ENCODE measurements around the gene CNTNAP2.
A peak's percentile ranks its signal among the peaks of the same experiment; 100 is the strongest.

The CNTNAP2 gene

DNA sequence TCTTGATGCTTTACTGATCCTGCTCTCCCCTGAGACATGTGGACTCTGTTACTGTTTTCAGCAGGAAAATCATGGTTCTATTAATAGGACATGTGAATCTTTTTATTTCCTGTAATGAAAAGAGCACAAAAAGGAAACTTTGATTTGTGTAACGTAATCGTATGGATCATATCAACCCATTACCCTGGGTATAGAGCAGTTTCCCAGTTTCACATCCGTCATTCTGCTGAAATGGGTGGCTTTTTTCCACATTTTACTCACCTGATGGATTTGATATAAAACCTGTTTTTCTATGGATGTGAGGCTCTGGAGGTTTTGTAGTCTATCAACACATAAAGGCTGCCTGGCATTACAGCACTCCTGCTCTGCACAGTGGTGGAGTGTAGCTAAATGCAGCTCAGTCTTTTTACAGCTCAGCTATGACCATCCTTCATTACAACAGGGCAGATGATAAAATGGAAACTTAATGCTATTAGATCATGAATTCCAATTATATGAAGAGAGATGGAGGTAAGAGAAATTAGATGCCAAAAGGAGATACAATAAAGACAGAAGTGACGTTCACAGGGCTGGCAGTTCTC lies 1987.6 kb downstream of the CNTNAP2 start:
- DNase-seq (ENCODE audit: low spot score) = no peak

DNA sequence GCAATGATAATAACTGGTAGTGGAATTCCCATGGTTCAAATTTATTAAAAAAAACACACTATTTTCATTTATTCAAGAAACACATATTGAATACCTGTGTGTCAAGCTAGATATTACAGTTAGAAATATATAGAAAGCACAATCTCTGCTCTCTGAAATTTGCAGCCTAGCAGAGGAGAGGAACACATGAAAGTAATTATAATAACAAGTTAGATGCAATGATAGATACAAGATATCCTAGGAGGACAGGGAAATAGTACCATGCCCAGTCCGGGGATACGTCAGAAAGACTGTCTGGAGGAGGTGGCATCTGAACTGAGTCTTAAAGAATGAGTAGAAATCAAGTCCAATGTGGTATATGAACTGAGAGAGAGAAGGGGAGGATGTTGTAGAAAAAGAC lies 1988.3 kb downstream of the CNTNAP2 start:
- no peak for DNase-seq (ENCODE audit: low spot score)

DNA sequence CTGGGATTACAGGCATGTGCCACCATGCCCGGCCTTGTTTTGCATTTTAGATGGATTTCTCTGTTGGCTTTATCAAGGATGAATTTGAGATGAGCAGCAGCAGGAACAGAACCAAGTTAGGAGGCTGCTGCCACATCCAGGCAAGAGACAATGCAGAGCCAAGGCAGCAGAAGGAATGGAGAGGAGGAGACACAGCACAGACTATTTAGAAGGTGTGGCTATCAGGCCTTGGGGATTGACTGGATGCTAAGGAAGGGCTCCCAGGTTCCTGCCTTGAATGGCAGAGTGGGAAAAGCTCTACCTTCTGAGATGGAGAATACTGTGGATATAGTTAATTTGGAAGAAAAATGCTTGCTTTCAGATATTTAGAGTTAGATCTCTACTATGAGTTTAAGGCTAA lies 1989.3 kb downstream of the CNTNAP2 start:
- DNase-seq (ENCODE audit: low spot score) = no peak

DNA sequence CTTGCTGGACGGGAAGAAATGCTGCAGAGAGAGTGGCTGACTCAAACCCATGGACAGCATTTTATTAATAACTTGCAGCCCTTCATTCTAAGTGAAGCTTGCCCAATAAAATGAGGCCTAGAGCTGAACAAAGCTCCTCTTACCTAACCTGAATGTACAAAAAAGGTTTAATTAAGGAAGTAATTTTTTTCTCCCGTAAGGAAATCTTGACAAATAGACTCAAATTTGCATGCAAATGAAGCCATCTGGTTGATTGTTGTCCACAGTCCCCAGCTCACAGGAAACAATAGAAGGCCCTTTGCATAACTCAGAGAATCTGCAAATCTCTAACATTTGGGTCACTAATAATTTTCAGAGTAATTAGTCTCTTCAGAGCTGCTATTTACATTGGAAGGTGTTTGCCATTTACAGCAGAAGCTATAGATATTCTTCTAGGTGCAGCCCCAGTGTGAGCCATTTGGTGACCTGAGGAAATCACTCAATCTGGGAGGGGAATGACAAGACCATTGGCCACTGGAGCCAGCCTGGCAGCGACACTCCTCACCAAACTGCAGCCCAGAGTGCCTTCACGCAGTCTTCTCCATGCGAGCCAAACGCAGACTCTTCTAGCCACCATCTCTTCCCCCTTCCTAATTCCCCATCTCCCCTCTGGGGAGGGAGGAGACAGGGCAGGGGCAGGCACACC lies 1991.0 kb downstream of the CNTNAP2 start:
- DNase-seq (ENCODE audit: low spot score) = no peak

DNA sequence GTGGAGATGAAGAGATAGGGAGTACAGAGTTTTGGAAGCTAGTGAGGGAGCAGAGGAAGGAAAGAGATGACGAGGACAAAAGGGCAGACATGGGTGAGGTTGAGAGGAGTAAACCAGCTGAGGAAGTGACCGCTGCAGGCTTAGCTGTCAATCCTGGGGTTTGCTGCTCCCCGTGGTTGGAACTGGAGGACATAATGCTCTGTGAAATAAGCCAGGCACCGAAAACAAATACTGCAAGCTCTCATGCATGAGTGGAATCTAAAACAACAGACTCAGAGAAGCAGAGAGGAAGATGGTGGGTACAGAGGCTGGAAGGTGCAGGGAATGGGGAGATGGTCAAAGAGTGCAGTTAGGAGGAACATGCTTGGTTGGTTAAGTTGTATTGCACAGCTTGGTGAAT lies 1991.8 kb downstream of the CNTNAP2 start:
- no peak for DNase-seq (ENCODE audit: low spot score)

DNA sequence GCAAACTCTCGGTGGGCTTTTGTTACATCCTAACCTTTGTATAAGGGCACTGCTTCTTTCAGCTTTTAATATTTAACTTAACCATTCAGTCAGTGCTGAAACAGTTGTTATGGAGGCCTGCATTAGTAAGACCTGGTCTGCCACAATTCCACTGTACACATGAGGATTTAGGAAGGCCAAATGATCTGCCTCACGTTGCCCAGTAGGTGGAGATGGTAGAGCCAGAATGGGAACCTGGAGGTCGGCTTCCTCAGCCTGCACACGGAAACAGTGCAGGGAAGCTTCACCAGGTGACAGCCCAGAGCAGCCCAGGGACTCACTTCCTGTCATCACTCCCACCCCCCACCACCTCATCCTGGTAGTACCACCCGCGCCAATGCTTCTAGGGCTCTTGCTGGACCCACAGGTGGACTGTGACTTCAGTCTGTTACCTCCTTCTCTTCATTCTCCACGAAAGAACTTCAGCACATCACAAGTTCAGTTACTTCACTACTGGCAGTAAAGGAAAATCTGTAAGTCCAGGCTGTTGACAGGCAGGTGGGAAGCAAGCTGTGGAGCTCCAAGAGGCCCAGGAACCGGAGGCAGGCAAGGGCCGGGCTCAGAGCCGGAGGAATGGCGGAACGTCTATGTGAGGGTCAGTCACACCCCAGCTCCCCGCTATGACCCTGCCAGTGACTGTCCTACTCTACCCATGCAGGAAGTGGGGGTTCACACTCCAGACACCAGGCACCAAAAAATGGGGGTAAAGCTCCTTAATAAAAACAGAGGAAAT lies 1993.7 kb downstream of the CNTNAP2 start:
- no peak for DNase-seq (ENCODE audit: low spot score)

DNA sequence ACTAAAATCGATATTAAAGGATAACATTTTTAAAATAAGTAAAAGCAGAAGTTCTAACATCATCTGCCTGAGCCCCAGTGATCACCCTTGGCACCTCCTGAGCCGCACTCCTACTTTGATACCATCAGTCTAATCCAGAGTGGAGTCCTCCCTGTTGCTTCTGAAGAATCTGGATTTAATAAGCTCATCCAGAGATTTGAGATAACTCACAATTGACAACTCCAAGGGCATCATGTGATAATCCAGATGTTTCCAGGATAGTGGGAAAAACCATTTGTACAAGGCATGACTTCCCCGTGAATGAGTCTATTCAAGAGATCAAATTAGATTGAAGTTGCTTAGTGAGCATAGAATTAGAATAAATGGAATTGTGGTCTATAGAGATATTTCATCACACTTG lies 1998.2 kb downstream of the CNTNAP2 start:
- DNase-seq (ENCODE audit: low spot score) = no peak

DNA sequence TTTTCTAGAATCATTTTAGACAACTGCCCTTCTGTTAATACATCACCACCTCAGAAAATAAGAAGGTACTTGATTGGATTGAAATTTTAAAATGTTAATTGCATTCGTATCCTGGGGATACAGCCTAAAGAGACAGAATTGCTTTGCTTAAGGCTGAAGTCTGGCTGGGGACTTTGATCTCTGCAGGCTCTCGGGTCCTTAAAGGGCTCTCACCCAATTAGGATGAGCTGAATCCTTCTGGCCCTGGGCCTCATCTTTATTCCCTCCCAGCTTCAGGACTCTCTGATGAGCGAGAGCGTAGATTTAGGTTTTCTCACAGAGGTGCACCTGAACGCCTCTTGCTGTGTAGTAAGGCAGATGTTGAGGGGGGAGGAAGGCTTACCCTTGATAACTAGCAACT lies 1998.7 kb downstream of the CNTNAP2 start:
- no peak for DNase-seq (ENCODE audit: low spot score)

DNA sequence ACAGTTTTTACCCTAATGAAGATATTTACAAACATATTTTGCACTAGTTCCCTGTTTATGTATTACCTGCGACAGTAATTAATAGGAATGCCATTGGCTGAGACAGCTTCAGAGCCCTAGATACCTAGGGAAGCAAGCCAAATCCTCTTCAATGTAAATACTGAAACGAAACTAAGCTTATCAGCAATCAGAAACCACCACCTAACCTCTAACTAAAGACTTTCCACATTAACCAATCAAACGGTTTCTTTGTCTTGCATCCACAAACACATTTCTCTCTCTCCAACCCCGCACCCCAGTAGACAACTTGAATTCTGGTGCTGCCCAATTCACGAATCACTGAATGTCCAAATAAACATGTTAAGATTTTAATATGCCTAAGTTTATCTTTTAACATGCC lies 1999.6 kb downstream of the CNTNAP2 start:
- no peak for DNase-seq (ENCODE audit: low spot score)

DNA sequence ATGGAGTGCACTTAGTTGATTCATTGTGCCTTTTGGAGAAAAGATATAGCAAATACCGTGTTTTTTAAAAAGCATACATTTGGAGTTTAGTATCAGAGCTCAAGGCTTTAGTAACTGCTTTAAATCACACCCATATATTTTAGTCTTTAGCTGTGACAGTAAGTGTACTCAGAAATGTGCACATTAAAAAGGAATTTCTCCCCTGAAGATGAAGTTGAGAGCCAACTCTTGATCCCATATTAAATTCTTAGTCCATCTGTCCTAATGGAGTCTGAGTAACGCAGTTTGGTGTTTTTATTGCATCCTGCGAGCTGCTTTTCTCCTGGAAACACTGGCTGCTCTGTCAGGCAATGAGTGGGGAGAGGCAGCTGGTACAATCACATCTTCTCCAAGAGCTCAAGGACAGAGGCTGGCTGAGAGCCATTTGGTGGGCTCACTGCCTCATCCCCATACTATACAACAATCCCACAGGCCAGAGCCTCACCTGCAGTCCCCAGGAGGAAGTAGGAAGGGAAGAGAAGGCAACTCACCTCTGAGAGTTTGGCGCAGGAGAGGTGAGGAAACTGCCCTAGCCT lies 2000.3 kb downstream of the CNTNAP2 start:
- no peak for DNase-seq (ENCODE audit: low spot score)

DNA sequence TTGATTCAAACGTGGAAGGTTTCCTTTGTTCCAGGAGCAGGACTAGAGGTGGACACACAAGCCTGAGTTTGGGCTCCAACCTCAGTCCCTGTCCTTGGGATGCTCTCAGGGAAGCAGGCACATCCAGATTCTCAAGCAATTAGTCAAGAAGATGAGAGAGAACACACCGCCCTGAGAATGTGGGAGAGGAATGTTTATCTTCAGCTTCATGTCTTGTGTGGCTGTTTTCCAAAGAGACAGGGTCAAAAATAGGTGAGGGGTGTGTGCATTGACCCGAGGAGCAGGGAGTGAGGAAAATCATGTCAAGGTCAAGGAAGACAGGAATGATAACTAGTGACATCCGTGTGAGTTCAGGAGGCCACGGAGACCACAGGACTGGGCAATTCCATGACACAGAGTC lies 2001.8 kb downstream of the CNTNAP2 start:
- DNase-seq (ENCODE audit: low spot score) = no peak

DNA sequence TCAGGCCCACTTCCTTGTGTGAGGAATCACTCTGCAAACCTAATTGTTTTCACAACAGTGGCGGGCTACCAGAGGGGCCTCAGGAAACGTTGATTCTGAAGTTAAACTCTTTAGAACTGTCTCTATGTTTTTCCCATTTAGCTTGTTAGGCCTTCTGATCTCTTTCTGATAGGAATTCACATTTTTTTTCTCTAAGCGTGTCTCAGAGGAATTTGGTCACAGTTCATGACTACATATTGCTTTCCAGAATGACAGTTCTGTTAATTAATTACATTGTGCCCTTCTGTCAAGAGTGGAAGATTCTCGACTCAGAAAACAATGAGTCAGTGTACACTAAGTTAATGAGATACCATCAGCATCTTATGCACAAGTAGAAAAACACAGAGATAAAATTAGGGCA lies 2004.8 kb downstream of the CNTNAP2 start:
- no peak for DNase-seq (ENCODE audit: low spot score)

DNA sequence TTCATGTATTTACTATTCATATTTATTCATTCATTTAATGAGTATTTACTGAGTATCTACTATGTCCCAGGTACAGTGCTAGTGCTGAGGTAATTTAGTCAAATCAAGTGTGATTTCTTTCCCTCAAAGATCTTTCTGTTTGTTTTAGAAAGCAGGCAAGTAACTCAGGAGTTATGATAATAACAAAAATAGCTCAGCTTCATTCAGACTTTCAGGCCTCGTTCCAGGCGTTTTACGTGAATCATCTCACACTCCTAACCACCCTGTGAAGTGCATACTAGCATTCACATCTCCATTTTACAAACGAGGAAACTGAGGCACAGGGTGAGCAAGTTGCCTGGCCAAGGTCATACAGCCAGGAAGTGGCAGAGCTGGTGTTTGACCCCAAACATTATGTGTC lies 2005.2 kb downstream of the CNTNAP2 start:
- DNase-seq (ENCODE audit: low spot score) = no peak

DNA sequence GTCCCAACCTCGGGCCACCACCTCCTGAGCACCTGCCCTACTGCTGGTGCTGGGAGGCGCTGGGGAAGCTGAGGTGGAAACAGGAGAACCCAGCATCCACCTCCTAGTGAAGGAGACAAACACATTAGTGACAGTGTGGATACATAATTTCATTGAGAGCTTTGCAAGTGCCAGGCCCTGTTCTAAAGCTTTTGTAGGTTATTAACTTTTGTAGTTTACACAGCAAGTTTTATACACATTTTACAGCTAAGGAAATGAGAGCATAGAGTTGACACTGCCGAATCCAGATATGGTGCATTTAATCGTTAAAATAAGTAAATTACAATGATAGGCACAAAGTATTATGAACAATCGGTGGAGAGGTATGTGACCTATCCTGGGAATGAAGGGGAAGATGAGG lies 2007.9 kb downstream of the CNTNAP2 start:
- no peak for DNase-seq (ENCODE audit: low spot score)

DNA sequence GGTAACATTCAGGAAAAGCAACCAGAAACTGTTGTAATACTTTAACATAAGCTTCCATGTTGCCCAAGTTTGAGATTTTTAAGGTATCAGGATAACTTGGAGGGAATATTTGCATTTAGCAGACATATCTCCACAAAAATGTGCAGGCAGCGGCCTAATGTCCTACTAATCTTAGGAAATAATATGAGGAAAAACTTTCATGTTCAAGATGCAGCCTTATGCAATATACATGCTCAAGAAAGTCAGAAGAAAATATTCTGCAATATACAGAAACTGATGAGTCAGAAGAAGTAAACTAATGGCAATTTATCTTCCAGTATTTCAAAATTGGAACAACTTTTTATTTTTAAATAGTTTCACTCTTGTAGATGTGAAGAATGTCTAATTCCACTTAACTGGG lies 2010.8 kb downstream of the CNTNAP2 start:
- no peak for DNase-seq (ENCODE audit: low spot score)

DNA sequence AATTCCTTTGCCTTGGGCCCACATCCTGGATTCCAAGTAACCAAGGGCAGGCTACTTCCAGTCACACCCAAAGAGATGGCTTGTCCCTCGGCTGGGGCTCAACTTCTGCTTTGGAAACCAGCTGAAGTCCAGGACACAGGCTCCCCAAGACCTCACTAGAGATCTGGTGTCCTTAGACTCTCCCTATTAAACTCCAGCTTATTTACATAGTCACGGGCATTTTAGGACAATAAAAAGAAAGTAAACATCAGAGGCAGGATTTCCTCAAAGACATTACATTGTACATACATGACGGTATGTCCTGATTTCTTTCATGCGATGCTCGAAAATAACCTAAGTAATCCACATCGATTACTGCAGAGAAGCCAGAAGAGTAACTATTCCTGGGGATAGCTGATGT lies 2012.4 kb downstream of the CNTNAP2 start:
- no peak for DNase-seq (ENCODE audit: low spot score)

DNA sequence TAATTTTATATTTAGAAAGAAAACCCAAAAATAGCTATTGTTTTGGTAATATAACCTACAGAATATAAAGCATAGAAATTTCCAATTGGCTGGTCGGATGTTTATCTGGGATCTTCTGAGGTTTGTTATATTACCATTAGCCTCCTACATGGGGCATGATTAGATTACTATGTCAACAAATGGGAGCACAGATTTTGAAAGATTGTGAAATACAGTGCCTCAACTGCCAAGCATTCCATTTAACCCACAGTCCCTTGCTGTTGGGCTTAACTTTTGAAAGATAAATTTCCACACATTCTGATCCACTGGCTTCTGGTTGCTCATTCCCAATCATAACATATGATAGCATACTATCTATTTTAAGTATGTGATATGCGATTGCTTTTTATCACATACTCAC lies 2018.5 kb downstream of the CNTNAP2 start:
- DNase-seq (ENCODE audit: low spot score) = no peak

DNA sequence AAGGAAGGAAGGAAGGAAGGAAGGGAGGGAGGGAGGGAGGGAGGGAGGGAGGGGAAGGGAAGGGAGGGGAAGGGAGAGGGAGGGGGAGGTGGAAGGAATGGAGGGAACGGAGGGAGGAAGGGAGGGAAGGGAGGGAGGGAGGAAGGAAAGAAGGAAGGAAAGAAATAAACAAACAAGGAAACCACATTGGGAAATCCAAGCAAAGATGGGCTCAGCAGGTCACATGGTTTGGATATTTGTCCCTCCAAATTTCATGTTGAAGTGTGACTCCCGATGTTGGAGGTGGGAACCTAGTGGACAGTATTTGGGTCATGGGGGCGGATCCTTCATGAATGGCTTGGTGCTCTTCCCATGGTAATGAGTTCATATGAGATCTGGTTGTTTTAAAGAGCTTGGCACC lies 2019.4 kb downstream of the CNTNAP2 start:
- no peak for DNase-seq (ENCODE audit: low spot score)

DNA sequence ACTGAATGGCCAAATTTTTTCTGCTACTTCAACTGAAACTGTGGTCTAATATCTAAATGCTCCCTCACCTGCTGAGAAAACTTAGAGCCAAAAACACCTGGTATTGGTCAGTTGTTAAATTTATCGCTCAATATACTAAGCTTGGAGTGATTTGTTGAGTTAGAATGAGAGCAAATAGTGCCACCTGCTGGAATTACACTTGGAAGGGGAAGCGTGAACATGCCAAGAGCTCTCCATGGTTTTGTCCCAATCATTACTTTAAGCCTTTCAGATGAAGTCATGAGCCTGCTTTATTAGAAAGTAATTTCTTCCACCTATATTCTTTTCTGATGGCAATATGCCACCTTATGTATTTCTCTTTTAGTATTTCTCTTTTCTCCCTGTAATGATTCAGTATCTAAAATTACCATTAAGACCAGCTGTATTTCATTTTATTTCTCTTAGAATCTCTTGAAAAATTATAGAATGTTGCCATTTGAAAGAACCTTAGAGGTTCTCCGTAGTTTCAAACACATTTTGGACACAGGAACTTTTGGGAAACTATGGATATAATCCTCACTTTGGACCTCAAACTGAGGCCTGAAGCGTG lies 2026.2 kb downstream of the CNTNAP2 start:
- DNase-seq (ENCODE audit: low spot score) = peak; percentile 2

DNA sequence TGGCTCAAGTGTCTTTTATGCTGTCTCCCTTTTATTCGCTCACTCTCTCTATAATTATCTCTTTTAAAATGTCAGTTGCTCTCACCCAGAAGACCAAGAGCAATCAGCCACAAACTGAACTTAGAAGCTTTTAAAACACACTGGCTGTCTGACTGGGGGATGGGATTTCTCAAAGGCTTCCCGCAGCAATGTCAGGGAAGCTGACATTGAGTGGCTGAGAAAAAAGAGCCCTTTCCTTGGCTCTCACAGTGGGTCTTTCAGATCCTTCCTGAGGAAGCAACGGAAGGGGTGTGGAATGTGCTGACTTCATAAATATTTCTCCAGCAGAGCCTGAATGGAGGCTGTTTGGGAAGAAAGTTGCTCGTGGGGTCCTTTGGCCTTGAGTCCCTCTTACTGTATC lies 2028.2 kb downstream of the CNTNAP2 start:
- DNase-seq (ENCODE audit: low spot score) = no peak

DNA sequence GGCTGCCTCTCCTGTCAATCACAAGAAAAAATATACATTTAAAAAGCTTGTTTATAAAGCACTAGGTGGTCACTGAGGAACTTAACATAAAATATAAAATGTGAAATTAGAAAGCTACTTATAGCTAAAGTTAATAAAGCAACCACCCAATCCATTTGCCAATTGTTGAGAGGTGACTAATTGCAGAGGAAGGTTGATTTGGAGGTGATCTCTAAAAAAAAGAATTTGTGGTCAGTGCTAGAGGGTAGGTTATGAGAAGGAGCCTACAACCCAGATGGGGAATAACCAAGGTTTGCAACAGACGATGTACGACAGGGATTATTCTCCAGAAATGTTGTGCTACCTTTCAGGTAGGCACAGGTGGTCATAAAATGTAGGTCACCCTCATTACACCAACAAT lies 2029.7 kb downstream of the CNTNAP2 start:
- DNase-seq (ENCODE audit: low spot score) = no peak

DNA sequence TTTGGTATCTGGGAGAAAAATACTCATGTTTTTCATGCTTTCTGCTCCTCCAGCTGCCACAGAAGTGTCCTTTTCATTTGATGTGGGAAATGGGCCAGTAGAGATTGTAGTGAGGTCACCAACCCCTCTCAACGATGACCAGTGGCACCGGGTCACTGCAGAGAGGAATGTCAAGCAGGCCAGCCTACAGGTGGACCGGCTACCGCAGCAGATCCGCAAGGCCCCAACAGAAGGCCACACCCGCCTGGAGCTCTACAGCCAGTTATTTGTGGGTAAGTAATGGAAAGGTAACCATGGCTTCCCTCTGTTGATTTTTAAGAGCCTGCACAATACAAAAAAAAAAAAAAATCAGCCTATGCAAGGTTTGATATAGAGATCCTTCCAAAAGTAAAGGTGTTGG lies 2030.8 kb downstream of the CNTNAP2 start:
- DNase-seq (ENCODE audit: low spot score) = no peak

DNA sequence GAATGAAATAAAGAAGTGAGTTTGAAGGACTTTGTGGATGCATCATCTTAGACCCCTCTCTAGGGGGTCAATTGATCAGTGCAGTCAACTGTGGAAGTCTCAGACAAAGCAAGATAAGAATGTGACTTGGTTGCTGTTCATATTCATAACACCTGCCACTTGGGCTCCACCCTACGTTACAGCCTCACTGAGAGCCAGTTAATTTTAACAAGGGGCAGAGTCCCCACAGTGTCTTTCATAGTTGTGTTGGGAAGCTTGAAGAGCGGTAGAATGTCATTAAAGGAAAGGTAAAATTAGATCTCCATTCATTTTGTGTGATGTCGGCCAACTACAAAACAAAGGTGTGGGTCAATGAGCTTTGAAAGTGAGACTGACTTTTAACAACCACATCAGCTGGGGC lies 2031.9 kb downstream of the CNTNAP2 start:
- DNase-seq (ENCODE audit: low spot score) = no peak

All from AG08396 (cell line).